Esophagus squamous epithelium (tissue), 5 donors: ENCODE results near the gene THOC7. TPM values are rescaled to one million over a fixed set of nuclear protein-coding genes. Genes with fewer than 3 reads are reported as not detected.

ENCODE experiments used
- DNase-seq: peaks from one replicate; lab custom pipeline; 2025; lab: John Stamatoyannopoulos, UW
- H3K27ac ChIP-seq, 4 donors: fragments of 200-600 bp; sonication (generic); one replicate each; pipeline ENCODE4 v1.5.1; 2016 to 2019; ENCODE audit warnings: mild to moderate bottlenecking in 1 of 4
- H3K27me3 ChIP-seq, 4 donors: fragments of 200-600 bp; sonication (generic); 1 replicate in 3 of 4; 2 replicates in 1 of 4; pipeline versions ENCODE4 v1.5.1 to v1.6.0; 2017 to 2021; ENCODE audit warnings: antibody characterized with exemption in 1 of 4
- H3K36me3 ChIP-seq, 3 donors: fragments of 200-600 bp; sonication (generic); one replicate each; pipeline ENCODE4 v1.5.1; 2016 to 2019
- H3K4me1 ChIP-seq, 3 donors: fragments of 200-600 bp; sonication (generic); one replicate each; pipeline ENCODE4 v1.5.1; 2017 to 2019
- H3K4me3 ChIP-seq, 4 donors: fragments of 200-600 bp; sonication (generic); 1 replicate in 3 of 4; 2 replicates in 1 of 4; pipeline ENCODE4 v1.5.1; 2016 to 2019; ENCODE audit warnings: mild to moderate bottlenecking in 2 of 4, moderate library complexity in 1 of 4
- H3K9me3 ChIP-seq, 3 donors: fragments of 200-600 bp; sonication (generic); one replicate each; pipeline ENCODE4 v1.5.1; 2016 to 2019
- POLR2A ChIP-seq, 4 donors: fragments of 450-650 bp; IDR thresholded peaks; one replicate each; pipeline ENCODE4 v1.6.1; 2017; ENCODE audit warnings: antibody characterized with exemption in 4 of 4, mild to moderate bottlenecking in 4 of 4, moderate library complexity in 3 of 4
- WGBS, 2 donors: methylation state at CpG; one replicate each; pipeline ENCODE4 v1.1.5; 2018; 5-methylcytosine and 5-hydroxymethylcytosine counted together
- intact Hi-C: fragments of 100-400 bp; cut with DNase I; formaldehyde crosslinking; loops from one replicate; pipeline ENCODE4 v1.15.0; 2022
- total RNA-seq, 4 donors: library from RNA; depleted of rRNA; stranded (reverse); fragments of >200 nt; gene quantifications; one replicate each; pipeline ENCODE4 v1.1.0, GENCODE V29; 2016
- TF ChIP-seq, protein P1 (sequence below), 6 experiments: fragments of 450-650 bp in 4 of 6; fragments of 200-600 bp in 2 of 6; sonication (generic) in 2 of 6; IDR thresholded peaks; one replicate each; pipeline ENCODE4 v1.5.1; 2016 to 2019; ENCODE audit warnings: antibody characterized with exemption in 6 of 6, mild to moderate bottlenecking in 4 of 6, moderate library complexity in 4 of 6
- donor health status: DM: yes; HTN: yes; CAD: no.

THOC7 gene
- total RNA-seq, 4 donors from 2014 or later, result 50.9 to 86.9 (median 75.9) TPM

DNA sequence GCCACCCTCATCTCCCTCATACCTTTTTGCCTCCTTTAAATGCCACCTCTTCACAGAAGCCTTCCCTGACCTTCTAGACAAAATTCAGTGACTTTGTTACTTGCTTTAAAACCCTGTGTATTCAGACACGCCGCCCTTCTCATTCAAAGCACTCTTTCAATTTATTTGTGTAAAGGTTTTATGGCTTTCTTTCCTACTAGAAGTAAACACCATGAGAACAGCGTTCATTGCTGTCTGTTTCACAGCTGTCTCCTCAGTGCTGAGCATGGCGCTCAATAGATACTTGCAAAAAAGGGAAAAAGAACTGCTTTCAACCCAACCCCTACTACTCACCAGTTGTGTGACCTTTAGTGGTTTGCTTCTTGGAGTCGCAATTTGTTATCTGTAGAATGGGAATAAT lies 17.0 kb upstream of the THOC7 start:
- Histone ChIP-seq H3K27me3 (no peaks in the 10 kb centered on the region), H3K36me3 (no peaks in the 10 kb centered on the region), H3K4me3 (no peak overlapping the region), H3K4me1 (peaks cover 0 to 13% (median 4%) of the 10 kb centered on the region in 3 donors), H3K27ac (no peak overlapping the region), H3K9me3 (no peaks in the 10 kb centered on the region)
- intact Hi-C loops, result no loop called here
- DNase-seq, result no peak
- WGBS, 2 donors, result 92% methylated on average over 5 of the region's 5 CpGs
- no peak for TF ChIP-seq POLR2A (IDR thresholded peaks at IDR 0.05)
- TF ChIP-seq, protein P1, sequence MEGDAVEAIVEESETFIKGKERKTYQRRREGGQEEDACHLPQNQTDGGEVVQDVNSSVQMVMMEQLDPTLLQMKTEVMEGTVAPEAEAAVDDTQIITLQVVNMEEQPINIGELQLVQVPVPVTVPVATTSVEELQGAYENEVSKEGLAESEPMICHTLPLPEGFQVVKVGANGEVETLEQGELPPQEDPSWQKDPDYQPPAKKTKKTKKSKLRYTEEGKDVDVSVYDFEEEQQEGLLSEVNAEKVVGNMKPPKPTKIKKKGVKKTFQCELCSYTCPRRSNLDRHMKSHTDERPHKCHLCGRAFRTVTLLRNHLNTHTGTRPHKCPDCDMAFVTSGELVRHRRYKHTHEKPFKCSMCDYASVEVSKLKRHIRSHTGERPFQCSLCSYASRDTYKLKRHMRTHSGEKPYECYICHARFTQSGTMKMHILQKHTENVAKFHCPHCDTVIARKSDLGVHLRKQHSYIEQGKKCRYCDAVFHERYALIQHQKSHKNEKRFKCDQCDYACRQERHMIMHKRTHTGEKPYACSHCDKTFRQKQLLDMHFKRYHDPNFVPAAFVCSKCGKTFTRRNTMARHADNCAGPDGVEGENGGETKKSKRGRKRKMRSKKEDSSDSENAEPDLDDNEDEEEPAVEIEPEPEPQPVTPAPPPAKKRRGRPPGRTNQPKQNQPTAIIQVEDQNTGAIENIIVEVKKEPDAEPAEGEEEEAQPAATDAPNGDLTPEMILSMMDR (IDR thresholded peaks at IDR 0.05), result no peak

GRCh38 chr3:63878394-63879060 lies 14.9 kb upstream of the THOC7 start:
- intact Hi-C loops, result no loop called here
- WGBS, 2 donors, result 78 to 96% methylated on average over 2 of the region's 2 CpGs
- TF ChIP-seq, protein P1 (IDR thresholded peaks at IDR 0.05), result no peak
- no peak for TF ChIP-seq POLR2A (IDR thresholded peaks at IDR 0.05)

GRCh38 chr3:63877737-63878393 lies 14.3 kb upstream of the THOC7 start:
- H3K4me3 ChIP-seq, result no peak overlapping the region

More at GRCh38 chr3:63878394-63879060, 14.9 kb upstream of the THOC7 start:
- Histone ChIP-seq H3K4me1 (peaks cover 0 to 17% (median 4%) of the 10 kb centered on the region in 3 donors), H3K27ac (no peak overlapping the region), H3K9me3 (no peaks in the 10 kb centered on the region), H3K27me3 (no peaks in the 10 kb centered on the region), H3K4me3 (no peak overlapping the region), H3K36me3 (no peaks in the 10 kb centered on the region)
- no peak for DNase-seq

DNA sequence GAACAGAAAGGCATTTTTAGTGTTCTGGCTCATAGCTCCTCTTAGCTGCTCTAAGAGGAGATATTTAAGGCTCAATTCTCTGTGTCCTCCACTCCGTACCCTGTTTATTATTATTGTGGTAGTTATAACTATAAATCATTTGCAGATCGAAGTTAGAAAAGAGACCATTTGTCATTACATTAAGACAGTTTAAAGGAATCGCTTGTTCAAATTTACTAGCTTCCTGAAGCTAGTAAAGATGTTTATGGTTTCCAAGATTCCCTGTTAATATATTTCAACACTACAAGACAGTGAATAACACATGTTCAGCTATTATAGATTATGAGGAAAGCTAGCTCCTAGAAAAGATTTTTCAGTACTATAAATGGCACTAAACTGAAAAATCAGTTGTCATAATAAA lies 12.7 kb upstream of the THOC7 start:
- Histone ChIP-seq H3K4me3 (no peak overlapping the region), H3K9me3 (no peaks in the 10 kb centered on the region), H3K36me3 (no peaks in the 10 kb centered on the region), H3K4me1 (peaks cover 0 to 24% (median 8%) of the 10 kb centered on the region in 3 donors), H3K27ac (no peak overlapping the region), H3K27me3 (no peaks in the 10 kb centered on the region)
- DNase-seq, result no peak
- TF ChIP-seq, protein P1 (IDR thresholded peaks at IDR 0.05), result no peak
- TF ChIP-seq POLR2A (IDR thresholded peaks at IDR 0.05), result no peak
- 69 to 79% methylated on average over 3 of the region's 3 CpGs for WGBS, 2 donors
- intact Hi-C loops, result no loop called here

More at GRCh38 chr3:63877737-63878393, 14.3 kb upstream of the THOC7 start:
- no peaks in the 10 kb centered on the region for H3K36me3 ChIP-seq
- WGBS, 2 donors, result 75 to 94% methylated on average over 3 of the region's 3 CpGs
- no peak overlapping the region for H3K27ac ChIP-seq
- H3K4me1 ChIP-seq, result peaks cover 0 to 17% (median 4%) of the 10 kb centered on the region in 3 donors
- no peaks in the 10 kb centered on the region for H3K27me3 ChIP-seq
- no peak for DNase-seq
- TF ChIP-seq, protein P1 (IDR thresholded peaks at IDR 0.05), result no peak
- no peak for TF ChIP-seq POLR2A (IDR thresholded peaks at IDR 0.05)
- intact Hi-C loops, result no loop called here
- no peaks in the 10 kb centered on the region for H3K9me3 ChIP-seq

DNA sequence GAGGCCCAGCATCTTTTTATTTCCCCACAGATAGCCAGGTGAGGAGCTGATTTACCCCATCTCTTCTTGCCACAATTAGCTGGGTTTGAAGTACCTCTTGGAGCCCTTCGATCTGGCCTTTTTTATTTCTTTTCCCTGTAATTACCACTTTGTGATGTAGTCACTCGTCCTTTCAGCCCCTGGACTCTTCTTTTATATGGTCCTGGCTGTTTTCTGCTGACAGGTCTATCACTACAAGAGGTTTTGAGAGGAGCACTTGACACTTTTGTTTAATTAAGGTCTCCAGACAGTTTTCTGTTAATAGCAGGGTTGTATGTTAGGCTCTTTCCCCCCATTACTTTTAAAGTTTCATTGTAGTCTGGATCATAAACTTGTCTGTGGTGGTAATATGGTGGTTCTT lies 11.9 kb upstream of the THOC7 start:
- Histone ChIP-seq H3K36me3 (no peaks in the 10 kb centered on the region), H3K9me3 (no peaks in the 10 kb centered on the region), H3K4me1 (peaks cover 0 to 31% (median 8%) of the 10 kb centered on the region in 3 donors), H3K27ac (no peak overlapping the region), H3K4me3 (no peak overlapping the region), H3K27me3 (no peaks in the 10 kb centered on the region)
- TF ChIP-seq POLR2A (IDR thresholded peaks at IDR 0.05), result no peak
- TF ChIP-seq, protein P1 (IDR thresholded peaks at IDR 0.05), result no peak
- DNase-seq, result no peak
- 87 to 94% methylated on average over 2 of the region's 2 CpGs for WGBS, 2 donors
- intact Hi-C loops, result no loop called here
